GM18858 (cell line): Measurements from ENCODE around the gene KRT73.

Experiments
- ATAC-seq: cut with Tn5 transposase; IDR thresholded peaks from one replicate; pipeline ENCODE4 v1.9.1; 2021; ENCODE audit not compliant: unreplicated experiment

The KRT73 gene

GRCh38 chr12:52575948-52576347 is 42.4 kb downstream of the KRT73 start:
- no peak for ATAC-seq

DNA sequence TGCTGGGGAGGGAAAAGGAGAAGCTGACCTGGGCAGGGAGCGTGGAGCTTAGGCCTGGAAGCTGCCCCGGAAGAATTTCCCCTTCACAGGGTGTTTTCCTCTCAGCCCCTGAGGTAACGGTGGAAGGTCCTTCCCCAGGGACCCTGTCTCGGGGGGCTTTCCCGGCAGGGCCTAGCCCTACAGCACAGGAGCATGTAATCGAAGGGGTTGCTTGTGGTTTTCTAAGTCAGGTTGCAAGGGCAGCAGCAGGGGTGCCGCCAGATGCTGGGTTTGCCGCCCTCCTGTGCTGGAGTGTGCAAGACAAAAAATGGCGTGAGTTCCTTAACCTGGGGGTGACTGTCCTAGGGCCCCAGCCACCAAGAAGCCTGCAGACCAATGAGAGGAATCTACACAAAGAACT is 43.1 kb downstream of the KRT73 start:
- no peak for ATAC-seq

DNA sequence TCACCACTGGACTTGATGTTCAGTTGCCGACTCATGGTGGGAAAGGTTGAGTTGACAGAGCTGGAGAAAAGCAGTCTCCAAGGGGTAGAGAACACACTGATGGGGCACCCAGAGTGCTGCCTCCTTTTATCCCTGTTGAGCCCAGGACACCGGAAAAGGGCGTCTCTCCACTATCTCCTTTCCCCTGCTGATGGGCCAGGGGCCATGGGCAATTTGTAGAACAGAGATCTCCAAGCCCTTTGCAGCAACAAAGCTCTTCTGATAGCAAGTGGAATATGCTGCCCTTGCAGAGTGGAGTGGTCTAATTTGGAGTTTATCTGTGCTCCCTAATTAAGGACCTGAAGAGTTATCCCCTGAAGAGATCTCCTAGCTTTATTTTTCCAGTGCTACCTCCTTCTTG is 44.6 kb downstream of the KRT73 start, which contains the start of gene KRT74:
TSS of gene KRT74 (minus strand) at position 101 of the 400 bp plus-strand sequence. CDS start at position 35, 66 bp downstream.
- ATAC-seq = no peak

DNA sequence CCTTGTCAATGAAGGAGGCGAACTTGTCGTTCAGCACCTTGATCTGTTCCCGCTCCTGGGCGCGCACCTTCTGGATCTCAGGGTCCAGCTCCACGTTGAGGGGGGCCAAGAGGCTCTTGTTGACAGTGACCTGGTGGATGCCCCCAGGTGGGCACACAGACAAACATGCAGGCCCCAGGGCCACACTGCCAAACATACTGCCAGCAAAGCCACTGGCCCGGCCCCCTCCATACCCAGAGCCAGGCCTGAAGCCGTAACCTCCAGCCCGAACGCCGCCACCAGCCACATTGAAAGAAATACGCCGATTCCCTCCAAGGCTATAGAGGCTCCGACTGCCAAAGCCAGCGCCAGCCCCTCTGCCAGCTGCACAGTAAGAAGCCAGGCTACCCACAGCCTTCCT is 45.1 kb downstream of the KRT73 start:
- no peak for ATAC-seq

GRCh38 chr12:52570511-52570910 is 47.8 kb downstream of the KRT73 start:
- no peak for ATAC-seq

DNA sequence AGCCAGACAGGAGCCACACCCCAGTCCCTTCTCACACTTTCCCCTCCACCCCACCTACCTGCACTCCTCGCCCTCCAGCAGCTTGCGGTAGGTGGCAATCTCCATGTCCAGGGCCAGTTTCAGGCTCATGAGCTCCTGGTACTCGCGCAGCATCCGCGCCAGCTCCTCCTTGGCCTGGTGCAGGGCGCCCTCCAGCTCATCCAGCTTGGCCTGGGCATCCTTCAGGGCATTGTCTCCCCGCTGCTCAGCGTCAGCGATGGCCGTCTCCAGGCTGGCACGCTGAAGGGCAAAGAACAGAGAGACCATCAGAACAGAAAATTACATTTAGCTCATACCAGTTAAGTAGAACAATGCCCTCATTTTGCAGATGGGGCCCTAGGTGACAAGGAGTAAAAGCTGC is 50.2 kb downstream of the KRT73 start:
- ATAC-seq = no peak

- no peak for ATAC-seq
These were observed 51.5 kb downstream of the KRT73 start for GRCh38 chr12:52566847-52567291.

DNA sequence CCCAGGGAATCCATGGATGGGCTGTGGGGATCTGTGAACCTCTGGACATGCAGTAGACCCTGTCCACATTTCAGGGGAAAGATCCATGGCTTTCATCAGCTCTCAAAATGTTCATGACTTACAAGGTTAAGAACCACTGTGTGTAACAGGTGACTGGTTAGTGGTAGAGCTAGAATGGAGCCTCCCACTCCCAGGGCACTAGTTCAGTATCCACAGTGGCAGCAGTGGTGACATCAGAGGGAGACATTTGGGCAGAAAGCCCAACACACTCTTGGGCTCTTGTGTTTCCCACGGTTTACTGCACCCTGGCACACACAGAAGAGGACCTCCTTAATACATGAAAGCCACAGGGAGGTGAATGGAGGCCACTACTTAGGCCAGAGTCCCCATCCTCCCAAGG is 53.8 kb downstream of the KRT73 start:
- ATAC-seq = no peak

GRCh38 chr12:52561880-52562449 is 56.4 kb downstream of the KRT73 start:
- ATAC-seq = no peak

DNA sequence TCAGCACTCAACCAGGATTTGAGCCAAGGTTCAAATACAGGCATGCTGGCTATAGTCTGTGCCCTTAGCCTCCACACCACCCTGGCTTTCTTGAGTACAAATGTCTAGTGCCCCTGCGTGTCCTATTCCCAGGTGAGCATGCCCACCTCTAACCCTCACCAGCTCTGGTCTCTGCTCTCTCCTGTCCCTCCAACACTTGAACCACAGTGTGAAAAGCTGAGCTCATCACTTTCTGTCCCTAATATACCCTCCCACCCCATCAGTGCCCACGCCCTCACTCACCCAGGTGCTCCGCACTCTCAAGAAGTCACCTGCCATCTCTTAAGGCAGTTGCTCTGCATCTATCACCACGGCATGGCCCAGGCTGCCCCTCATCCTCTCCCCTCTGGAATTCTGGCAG is 58.4 kb downstream of the KRT73 start:
- ATAC-seq = no peak

- no peak for ATAC-seq
These were observed 59.4 kb downstream of the KRT73 start for GRCh38 chr12:52558781-52559445.
